Activated CD4-positive, alpha-beta T cell treated with anti-CD3 and anti-CD28 coated beads, Interleukin-2, amount 50 U/mL, for 4 hours (primary cell): ENCODE results near the gene FGF3.

Experiments
- DNase-seq, 2 experiments: peaks; one replicate each; pipeline ENCODE4 v3.0.0-alpha.2; 2020

FGF3 gene

GRCh38 chr11:69843529-69843921 lies 24.3 kb upstream of the FGF3 start:
- no peak for DNase-seq

DNA sequence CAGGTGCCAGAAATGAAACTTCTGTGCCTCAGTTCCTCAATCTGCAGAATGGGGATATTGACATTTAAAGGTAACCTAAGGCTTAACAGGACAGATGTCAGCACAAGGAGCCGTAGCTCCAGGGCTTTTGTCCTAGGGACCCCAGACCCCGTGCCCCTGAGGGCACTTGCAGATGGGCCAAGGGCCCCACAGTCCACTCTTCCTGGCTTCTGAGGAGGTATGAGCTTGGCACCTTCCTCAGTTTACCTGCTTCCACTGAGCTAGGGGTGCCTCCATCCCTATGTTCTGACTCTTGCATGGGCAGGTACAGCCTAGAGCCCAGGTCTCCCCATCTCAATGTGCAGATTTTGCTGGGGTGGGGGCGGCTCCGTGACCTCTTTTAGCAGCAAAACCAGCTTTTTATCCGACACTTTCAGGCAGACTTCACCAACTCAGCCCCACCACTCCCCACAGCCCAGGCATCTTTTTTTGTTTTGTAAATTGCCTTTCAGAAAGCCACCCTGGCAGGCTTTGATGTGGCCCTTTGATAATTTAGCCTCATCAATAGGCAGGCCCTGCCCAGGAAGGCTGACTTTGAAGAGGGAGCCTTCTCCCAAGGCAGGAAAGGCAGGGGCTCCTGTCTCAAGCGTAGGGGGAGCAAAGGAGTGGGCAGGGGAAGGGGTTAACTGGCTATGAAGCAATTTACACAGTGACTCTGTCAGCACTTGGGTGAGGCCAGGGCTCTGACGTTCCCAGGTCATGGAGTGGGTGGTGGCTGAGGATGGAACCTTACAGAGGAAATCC lies 23.7 kb upstream of the FGF3 start:
- no peak for DNase-seq

GRCh38 chr11:69841859-69842698 lies 22.9 kb upstream of the FGF3 start:
- DNase-seq: no peak

- no peak for DNase-seq
These were observed 22.1 kb upstream of the FGF3 start for GRCh38 chr11:69841170-69841858.

GRCh38 chr11:69840371-69841169 lies 21.4 kb upstream of the FGF3 start:
- no peak for DNase-seq

DNA sequence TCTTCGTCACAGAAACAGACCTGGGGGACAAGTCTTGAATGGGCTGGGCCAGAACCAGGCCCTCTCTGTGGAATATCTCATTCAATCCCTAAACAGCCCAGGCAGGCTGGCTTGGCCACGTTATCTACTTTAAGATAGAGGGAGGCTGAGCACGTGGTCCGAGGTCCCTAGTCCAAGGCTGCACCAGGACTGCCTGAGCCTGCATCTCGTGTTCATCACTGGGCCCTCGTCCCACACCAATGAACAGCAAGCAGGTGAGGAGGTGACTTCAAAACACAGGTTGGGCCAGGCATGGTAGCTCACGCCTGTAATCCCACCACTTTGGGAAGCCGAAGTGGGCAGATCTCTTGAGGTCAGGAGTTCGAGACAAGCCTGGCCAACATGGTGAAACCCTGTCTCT lies 20.3 kb upstream of the FGF3 start:
- DNase-seq: no peak

- DNase-seq: no peak
These were observed 18.6 kb upstream of the FGF3 start for GRCh38 chr11:69837791-69838190.

GRCh38 chr11:69836401-69836800 lies 17.2 kb upstream of the FGF3 start:
- DNase-seq: no peak

- DNase-seq: no peak
These were observed 15.9 kb upstream of the FGF3 start for GRCh38 chr11:69834811-69835800.

GRCh38 chr11:69834251-69834650 lies 15.0 kb upstream of the FGF3 start:
- no peak for DNase-seq

- no peak for DNase-seq
These were observed 13.6 kb upstream of the FGF3 start for GRCh38 chr11:69832561-69833413.

DNA sequence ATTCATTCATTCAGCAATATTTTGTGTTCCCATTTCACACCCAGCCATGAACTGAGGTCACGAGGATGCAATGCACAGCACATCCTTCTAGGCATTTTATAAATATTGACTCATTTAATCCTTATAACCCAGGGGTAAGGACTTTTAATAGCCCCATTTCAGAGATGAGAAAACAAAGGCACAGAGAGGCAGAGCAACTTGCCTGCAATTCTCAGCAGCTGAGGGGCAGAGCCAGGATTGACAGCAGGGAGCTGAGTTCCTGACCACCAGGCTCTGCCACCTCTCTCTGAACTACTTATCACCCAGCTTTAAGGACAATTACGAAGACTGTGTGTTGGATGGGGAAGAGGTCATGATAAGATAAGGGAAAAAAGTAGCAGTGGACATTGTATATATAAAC lies 12.8 kb upstream of the FGF3 start:
- no peak for DNase-seq

DNA sequence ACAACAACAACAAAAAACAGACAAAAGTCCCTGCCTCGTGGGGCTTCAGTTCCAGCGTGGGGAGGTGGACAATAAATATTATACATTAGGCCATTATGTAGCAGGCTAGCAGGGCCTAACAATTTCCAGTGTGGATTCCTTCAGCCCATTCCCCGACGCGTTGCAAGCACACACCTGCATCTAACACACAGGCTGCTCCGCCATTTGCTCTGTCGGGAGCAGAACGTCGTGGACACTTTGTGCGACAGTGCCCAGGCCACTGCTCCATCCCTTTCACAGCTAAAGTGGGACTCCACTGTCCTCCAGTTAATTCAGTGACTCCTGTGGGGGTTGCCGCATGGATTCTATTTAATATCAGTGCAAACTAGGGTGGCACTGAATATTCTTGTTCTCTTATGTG lies 10.9 kb upstream of the FGF3 start:
- DNase-seq: no peak

- DNase-seq: no peak
These were observed 9.7 kb upstream of the FGF3 start for GRCh38 chr11:69828971-69829344.

- no peak for DNase-seq
These were observed 9.2 kb upstream of the FGF3 start for GRCh38 chr11:69828276-69828970.

- no peak for DNase-seq
These were observed 7.6 kb upstream of the FGF3 start for GRCh38 chr11:69826773-69827172.

- no peak for DNase-seq
These were observed 6.7 kb upstream of the FGF3 start for GRCh38 chr11:69825941-69826340.

DNA sequence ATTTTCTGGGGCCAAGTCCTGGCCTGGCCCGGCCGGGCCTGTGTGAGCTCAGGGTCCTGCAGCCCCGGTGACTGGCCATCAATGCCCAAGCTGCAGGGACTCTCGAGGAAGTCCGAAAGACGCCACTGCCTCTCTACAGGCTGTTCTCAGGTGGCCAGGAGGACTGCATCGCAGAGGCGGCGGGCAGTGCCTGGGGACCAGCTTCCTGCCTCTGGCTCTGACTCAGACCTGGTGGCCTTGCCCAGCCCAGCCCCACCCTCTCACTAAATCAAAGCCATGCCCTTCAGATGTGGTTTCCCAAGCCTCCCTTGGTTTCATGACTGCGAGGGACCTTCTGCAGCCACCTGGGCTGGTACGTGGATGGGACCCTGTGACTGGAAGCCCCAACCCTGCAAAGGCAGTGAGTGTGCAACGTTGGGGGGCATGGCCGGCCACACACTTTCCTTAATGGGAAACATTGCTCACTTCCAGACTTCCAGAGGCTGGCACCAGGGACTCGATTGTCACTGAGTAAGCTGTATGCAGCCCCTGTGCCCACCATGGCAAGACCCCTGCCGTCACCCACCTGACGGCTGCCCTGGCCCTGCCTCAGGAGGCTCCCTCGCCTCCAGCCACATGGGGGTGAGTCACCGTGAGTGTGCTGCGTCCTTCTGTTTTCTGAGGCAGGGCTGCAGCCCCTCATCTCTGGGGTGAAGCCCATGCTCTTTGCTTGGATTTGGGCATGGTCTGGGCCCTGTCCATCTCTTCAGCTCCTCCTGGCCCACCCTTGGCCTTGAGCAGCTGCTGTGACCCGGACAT lies 6.0 kb upstream of the FGF3 start:
- no peak for DNase-seq

- no peak for DNase-seq
These were observed 4.5 kb upstream of the FGF3 start for GRCh38 chr11:69823641-69824265.
